DOHH2 (cell line): ENCODE measurements around the gene MEOX2.

Source experiments
- H3F3A ChIP-seq: fragments of 200-600 bp; sonication (generic), shearing (Covaris generic); 2 replicates; pipeline ENCODE4 v1.6.0; 2016; ENCODE audit warnings: antibody characterized with exemption, mild to moderate bottlenecking; ENCODE audit not compliant: control insufficient read depth, insufficient read depth
- H3K27ac ChIP-seq: fragments of 200-600 bp; sonication (generic); 2 replicates; pipeline ENCODE4 v1.5.1; 2014; ENCODE audit warnings: low read depth, mild to moderate bottlenecking, low read length, moderate library complexity
- H3K27me3 ChIP-seq: fragments of 200-600 bp; sonication (generic); 2 replicates; pipeline ENCODE4 v1.6.1; 2014; ENCODE audit warnings: mild to moderate bottlenecking, low read length, mixed read lengths; ENCODE audit not compliant: control insufficient read depth
- H3K36me3 ChIP-seq: fragments of 200-600 bp; sonication (generic); 2 replicates; pipeline ENCODE4 v1.6.1; 2014; ENCODE audit warnings: mild to moderate bottlenecking, low read length, moderate library complexity, mixed read lengths; ENCODE audit not compliant: control insufficient read depth
- H3K4me1 ChIP-seq: fragments of 200-600 bp; sonication (generic); 2 replicates; pipeline ENCODE4 v1.6.1; 2014; ENCODE audit warnings: mild to moderate bottlenecking, low read length, mixed read lengths; ENCODE audit not compliant: control insufficient read depth
- H3K4me2 ChIP-seq: fragments of 200-600 bp; sonication (generic); 2 replicates; pipeline ENCODE4 v1.6.0; 2014; ENCODE audit warnings: mild to moderate bottlenecking, low read length, moderate library complexity
- H3K4me3 ChIP-seq: fragments of 200-600 bp; sonication (generic); 2 replicates; pipeline ENCODE4 v1.5.1; 2014; ENCODE audit warnings: mild to moderate bottlenecking, low read length, mixed read lengths
- H3K79me2 ChIP-seq: fragments of 200-600 bp; sonication (generic); 2 replicates; pipeline ENCODE4 v1.6.1; 2014; ENCODE audit warnings: mild to moderate bottlenecking, low read length, mixed read lengths; ENCODE audit not compliant: control insufficient read depth
- H3K9me2 ChIP-seq: fragments of 200-600 bp; sonication (generic); replicated peaks from 2 replicates; pipeline ENCODE4 v1.6.1; 2014; ENCODE audit warnings: mild to moderate bottlenecking, low read length, mixed read lengths; ENCODE audit not compliant: control insufficient read depth
- H3K9me3 ChIP-seq: fragments of 200-600 bp; sonication (generic); 2 replicates; pipeline ENCODE4 v1.6.1; 2014; ENCODE audit warnings: antibody characterized with exemption, low read length, mixed read lengths; ENCODE audit not compliant: control insufficient read depth, insufficient read depth
- H4K20me1 ChIP-seq: fragments of 200-600 bp; sonication (generic); 2 replicates; pipeline ENCODE4 v1.6.0; 2014; ENCODE audit warnings: low read depth, mild to moderate bottlenecking, antibody characterized with exemption, low read length, moderate library complexity; ENCODE audit not compliant: control insufficient read depth, insufficient read depth
- CTCF ChIP-seq: fragments of 200-600 bp; sonication (generic); IDR thresholded peaks from one replicate; pipeline ENCODE4 v1.5.1; 2014; ENCODE audit warnings: antibody characterized with exemption, mild to moderate bottlenecking, low read depth, low read length; ENCODE audit not compliant: poor library complexity, severe bottlenecking
- EZH2phosphoT487 ChIP-seq: fragments of 200-600 bp; sonication (generic); IDR thresholded peaks from 2 replicates; pipeline ENCODE4 v1.6.1; 2017; ENCODE audit warnings: borderline replicate concordance, mild to moderate bottlenecking, antibody characterized with exemption, low read length, moderate library complexity, mixed read lengths

MEOX2 gene

DNA sequence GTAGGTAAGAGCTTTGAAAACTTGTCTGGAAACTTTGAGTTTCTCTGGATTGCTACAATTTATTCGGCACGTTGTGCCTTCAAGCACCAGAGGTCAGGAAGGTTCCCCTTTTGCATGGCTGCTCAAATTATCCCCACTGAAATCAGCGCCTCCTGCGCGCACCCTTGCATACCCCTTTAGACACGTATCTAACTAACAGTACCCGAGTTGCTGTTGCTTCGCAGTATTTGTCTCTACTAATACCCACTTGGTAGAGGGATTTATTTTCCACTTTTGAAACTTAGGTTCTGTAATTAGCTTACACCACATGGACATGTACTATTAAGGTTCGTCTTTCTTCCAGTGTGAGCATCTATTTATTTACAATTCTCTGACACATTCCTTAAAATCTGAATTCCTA is 1.6 kb downstream of the MEOX2 start:
- Histone ChIP-seq H3K4me1 (no peaks in the 10 kb centered on the region), H3K27me3 (no peaks in the 10 kb centered on the region), H3K9me2 (no peaks in the 10 kb centered on the region; the same call in 1 of the 2 replicates), H3F3A (no peaks in the 10 kb centered on the region), H3K79me2 (no peaks in the 10 kb centered on the region), H3K36me3 (no peaks in the 10 kb centered on the region), H3K9me3 (peaks cover 20% of the 10 kb centered on the region), H3K4me2 (no peak overlapping the region), H3K4me3 (no peak overlapping the region), H4K20me1 (no peaks in the 10 kb centered on the region), H3K27ac (no peak overlapping the region)
- TF ChIP-seq CTCF, result no peak
- no peak for TF ChIP-seq EZH2phosphoT487

DNA sequence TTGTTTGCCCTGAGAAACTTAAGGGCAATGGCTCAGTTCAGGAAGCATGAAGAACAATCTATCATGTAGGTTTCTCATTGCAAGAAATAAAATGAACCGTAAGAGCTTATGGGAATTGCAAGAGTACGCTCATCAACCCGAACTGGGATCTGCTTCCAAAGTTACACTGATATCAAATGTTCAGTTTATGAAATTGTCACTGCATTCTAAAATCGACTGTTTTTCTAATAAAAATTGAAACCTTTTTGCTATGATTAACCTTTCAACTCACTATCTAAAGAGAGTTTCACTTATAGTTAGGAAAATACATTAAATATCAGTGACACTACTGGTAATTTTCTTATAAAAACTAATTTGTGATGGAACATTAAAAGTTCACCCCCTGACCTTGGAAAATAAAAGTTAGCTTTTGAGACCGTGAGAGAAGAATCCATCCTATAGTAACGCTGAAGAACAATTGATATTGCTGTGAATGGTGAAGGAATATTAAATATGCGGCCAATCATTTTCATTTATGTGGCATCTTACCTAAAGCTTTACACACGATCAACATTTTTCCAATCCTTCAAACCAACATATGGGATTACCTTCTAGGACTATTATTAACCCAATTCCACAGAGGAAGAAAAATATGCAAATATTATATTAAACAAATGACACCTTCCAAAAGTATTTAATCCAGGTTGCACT is 2.2 kb downstream of the MEOX2 start:
- H3K4me3 ChIP-seq, result no peak overlapping the region
- no peaks in the 10 kb centered on the region for H3K36me3 ChIP-seq
- peaks cover 20% of the 10 kb centered on the region for H3K9me3 ChIP-seq
- no peaks in the 10 kb centered on the region for H3F3A ChIP-seq
- no peaks in the 10 kb centered on the region for H3K79me2 ChIP-seq
- TF ChIP-seq EZH2phosphoT487 (no peak), CTCF (no peak)
- H3K4me1 ChIP-seq, result no peaks in the 10 kb centered on the region
- no peaks in the 10 kb centered on the region; the same call in 1 of the 2 replicates for H3K9me2 ChIP-seq
- H3K27me3 ChIP-seq, result no peaks in the 10 kb centered on the region
- no peak overlapping the region for H3K4me2 ChIP-seq
- no peak overlapping the region for H3K27ac ChIP-seq
- H4K20me1 ChIP-seq, result no peaks in the 10 kb centered on the region

GRCh38 chr7:15682751-15683245 is 3.7 kb downstream of the MEOX2 start:
- H3K79me2 ChIP-seq, result no peaks in the 10 kb centered on the region
- no peaks in the 10 kb centered on the region for H3F3A ChIP-seq
- no peaks in the 10 kb centered on the region for H4K20me1 ChIP-seq
- H3K4me2 ChIP-seq, result no peak overlapping the region
- no peak overlapping the region for H3K4me3 ChIP-seq
- H3K27me3 ChIP-seq, result no peaks in the 10 kb centered on the region
- peaks cover 20% of the 10 kb centered on the region for H3K9me3 ChIP-seq
- H3K9me2 ChIP-seq, result no peaks in the 10 kb centered on the region; the same call in 1 of the 2 replicates
- H3K36me3 ChIP-seq, result no peaks in the 10 kb centered on the region
- no peak for TF ChIP-seq EZH2phosphoT487
- TF ChIP-seq CTCF, result no peak
- H3K4me1 ChIP-seq, result no peaks in the 10 kb centered on the region
- no peak overlapping the region for H3K27ac ChIP-seq
